SHP77 (cell line): ENCODE measurements around the gene NEURL1.
"Not testable (repeated sequence)": the region's sequence is repeated elsewhere in the genome, so short reads cannot be mapped to it uniquely, and the experiment has no call there.

Experiments
- DNase-seq, 2 experiments: peaks; one replicate each; lab custom pipeline; 2025; lab: John Stamatoyannopoulos, UW

The NEURL1 gene

GRCh38 chr10:103607051-103607450 is 113.5 kb downstream of the NEURL1 start:
- DNase-seq: not testable (repeated sequence)

DNA sequence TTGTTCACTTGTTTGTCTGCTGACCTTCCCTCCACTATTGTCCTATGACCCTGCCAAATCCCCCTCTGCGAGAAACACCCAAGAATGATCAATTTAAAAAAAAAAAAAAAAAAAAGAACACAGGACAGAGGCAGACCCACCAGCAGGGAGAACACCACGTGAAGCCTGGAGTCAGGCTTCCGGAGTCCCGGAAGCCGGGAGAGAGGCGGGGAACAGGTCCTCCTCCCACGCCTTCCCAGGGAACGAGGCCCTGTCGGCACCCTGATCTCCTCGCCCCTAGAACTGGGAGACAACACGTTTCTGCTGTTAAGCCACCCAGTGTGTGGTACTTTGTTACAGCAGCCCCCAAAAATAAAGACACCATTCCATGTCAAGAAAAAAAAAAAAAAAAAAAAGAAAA is 114.6 kb downstream of the NEURL1 start:
- not testable (repeated sequence) for DNase-seq

- no peak for DNase-seq
Observed at GRCh38 chr10:103609231-103610082, 116.0 kb downstream of the NEURL1 start.

GRCh38 chr10:103610083-103610472 is 116.6 kb downstream of the NEURL1 start:
- no peak for DNase-seq

DNA sequence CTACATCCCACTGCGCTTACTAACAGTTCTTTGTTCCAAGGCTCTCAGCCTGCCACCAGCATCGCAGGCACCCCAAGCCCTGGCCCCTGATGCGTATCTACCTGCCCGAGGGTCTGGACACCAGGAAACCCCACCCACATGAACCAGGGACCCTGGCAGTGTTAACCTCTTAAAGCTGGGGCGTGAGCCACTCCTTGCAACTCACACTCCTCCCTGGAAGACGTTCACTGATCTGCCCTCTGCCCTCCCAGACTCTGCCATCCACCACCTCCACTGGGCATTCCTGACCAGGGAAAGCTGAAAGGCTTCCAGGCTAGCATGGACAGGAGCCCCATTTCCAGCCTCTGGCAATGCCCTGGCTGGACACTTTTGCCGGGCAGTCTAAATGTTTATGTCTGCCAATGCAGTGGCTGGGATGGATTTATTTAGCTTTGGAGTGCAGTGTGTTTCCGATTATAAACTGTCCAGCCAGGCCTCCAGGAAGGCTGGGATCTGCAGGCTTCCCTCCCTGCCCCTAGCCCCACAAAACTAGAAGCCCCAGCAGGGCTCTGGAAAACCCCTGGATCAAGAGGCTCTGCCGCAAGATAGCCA is 117.5 kb downstream of the NEURL1 start:
- no peak for DNase-seq

GRCh38 chr10:103612462-103613365 is 119.2 kb downstream of the NEURL1 start:
- DNase-seq: no peak

GRCh38 chr10:103613616-103614015 is 120.1 kb downstream of the NEURL1 start:
- DNase-seq: no peak

GRCh38 chr10:103614306-103615158 is 121.0 kb downstream of the NEURL1 start:
- DNase-seq: no peak

DNA sequence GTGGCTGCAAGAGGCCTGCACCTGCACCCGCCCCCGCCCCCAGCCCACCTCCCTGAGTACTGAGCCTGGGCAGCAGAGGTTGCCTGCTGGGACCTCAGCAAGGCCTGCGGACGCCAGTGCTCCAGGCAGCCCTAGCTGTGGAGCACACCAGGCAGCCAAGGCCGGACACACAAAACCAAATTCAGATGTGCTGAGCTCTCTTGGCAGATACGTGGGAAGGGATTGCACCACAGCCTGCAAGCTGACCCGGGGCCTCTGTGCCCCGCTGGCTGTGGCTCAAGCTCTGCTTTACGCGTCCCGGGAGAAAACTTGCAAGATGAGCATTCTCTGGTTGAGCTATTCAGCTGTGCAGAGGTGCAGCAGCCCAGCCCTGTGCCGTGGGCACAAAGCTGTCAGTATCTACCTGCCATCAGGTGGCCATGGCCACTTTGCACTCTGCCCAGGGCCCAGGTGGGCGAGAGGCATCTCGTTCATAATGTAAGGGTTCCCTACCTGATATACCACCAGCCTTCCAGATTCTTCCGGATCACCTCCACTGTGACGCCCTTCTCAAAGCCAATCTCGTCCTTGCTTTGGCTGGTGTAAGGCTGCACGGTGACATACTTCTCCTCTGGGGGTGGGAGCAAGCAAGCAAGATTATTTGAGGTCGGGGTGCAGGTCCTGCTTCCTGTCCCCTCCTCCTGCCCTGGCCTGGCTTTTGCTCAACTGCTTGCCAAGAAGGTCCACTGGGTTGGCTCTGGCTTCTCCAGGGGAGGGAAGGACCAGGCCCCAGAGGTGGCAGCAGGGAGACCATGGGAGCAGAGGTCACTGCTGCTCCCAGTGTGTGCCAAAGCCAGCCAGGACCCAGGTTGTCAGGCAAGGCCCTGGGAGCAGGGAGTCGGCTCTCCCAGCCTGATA is 123.4 kb downstream of the NEURL1 start:
- DNase-seq: no peak

DNA sequence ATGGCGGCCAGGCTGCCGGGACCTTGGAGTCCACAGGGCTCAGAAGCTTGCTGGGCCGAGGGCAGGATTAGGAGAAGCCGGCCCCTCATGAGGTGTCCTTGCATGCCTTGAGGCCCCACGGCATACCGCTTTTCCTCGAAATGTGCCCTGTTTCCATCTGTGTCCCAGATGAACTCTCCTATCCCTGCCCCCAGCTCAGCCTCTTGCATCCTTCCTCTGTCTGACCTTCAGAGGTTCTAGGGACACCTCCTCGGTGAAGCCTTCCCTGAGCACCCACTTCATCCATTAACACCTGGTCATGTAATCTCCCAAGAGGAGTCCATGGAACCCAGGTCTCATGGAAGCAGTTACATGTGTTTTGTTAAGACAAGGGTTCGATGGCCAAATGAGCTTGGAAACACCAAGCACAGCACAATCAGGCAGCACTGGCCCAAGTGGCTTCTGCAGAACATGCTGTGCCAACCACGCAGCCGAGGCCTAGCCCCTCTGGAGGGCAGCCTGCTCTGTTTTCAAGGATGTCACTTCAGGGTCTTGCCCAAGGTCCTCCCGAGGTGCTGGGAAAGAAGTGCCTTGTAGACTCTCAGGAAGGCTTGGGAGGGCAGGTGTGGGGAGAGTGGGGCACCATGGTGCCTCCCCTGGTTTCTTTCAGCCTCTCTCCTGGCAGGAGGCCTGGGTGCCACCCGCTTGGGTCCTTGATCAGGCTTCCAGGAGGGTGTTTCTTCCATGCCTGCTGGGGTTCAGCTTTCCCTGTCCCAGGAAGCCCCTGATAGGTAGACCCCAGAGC is 124.3 kb downstream of the NEURL1 start:
- DNase-seq: no peak

DNA sequence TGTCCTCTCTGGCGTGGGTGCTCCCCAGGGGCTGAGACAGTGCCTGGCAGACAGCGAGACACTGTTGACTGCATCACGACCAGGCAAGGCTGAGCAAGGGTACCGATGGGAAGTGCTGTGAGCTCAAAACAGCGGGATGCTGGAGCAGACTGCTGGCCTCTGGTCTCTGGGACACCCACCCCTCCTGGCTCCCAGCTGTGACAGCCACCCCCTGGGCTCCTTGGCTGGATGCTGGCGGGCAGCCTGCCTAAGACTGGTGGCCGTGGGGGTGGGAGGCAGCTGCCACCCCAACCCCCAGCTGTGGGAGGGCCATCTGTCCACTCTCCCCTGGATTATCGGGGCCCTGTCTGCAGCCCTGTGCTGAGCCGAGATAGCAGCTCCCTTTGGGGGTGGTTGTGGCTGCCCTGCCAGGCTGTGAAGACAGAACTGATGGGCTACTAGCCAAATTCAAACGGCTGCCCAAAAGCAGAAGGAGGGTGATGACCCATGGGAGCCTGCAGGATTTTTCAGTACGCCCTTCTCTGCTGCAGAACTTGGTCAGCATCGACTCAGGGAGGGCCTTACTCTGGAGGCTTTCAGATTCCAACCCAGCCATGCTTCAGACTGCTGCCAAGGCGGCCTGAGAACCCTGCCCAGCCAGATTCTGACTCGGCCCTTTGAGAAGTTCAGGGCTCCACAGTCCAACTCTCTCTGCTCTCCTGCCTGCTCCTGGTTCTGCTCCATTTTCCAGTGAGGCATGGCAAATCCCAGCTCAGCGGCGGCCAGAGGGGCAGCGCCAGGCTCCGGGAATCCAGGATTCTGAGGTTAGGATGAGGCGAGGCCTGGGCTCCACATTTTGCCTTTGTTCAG is 125.3 kb downstream of the NEURL1 start:
- no peak for DNase-seq

GRCh38 chr10:103619424-103620351 is 126.2 kb downstream of the NEURL1 start:
- no peak for DNase-seq

DNA sequence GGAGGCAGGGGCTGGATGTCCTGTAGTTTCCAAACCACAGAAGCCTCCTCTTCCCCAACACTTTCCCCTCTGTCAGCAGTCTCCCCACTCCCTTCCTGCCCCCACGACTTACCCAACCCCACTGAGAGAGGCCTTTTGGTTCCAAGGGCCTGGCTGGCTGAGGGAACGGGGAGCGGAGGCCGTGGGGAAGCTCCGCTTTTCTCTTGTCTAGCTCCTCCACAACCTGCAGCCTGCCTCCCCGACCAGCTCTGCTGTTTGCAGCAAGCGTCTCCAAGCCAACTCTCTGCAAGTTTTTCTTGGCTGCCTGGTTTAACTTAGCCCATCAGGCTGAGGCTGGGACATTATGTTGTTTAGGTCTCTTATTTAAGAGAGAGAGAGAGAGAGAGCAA is 126.8 kb downstream of the NEURL1 start:
- DNase-seq: no peak

GRCh38 chr10:103620891-103621782 is 127.6 kb downstream of the NEURL1 start:
- no peak for DNase-seq

DNA sequence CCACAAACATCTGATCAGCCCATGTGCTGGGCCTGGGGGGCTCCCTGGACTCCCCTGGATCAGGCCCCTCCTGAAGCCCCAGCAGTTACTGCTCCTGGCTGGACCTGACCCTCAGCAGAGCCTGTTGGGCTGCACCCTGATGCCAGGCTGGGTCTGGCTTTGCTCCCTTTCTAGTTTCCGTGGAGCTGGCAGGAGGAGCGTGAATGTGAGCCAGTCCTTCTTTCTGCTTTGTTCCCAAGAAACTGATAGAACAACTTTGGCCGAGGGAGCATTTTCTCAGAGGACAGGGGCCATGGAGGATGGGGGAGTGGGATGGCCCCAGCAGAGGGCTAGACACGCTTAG is 128.2 kb downstream of the NEURL1 start:
- DNase-seq: no peak

GRCh38 chr10:103622286-103622685 is 128.8 kb downstream of the NEURL1 start:
- DNase-seq: no peak
